Activated naive CD4-positive, alpha-beta T cell treated with Interleukin-2 at 50 U/mL for 16 hours (primary cell): ENCODE results near the gene FLRT2.

Experiments used
- DNase-seq: peaks from one replicate; pipeline ENCODE4 v3.0.0-alpha.2; 2020

Gene FLRT2

GRCh38 chr14:85529803-85530574 is at the start of gene FLRT2:
TSS of gene FLRT2 (plus strand) at chr14:85530144. CDS start at chr14:85621515, 91,371 bp downstream.
- DNase-seq: no peak

GRCh38 chr14:85481471-85481870 is 48.5 kb upstream of the FLRT2 start:
- no peak for DNase-seq

- DNase-seq: no peak
These were observed 47.4 kb upstream of the FLRT2 start for GRCh38 chr14:85482552-85482951.

- DNase-seq: no peak
These were observed 46.9 kb upstream of the FLRT2 start for GRCh38 chr14:85483037-85483436.

GRCh38 chr14:85483652-85484051 is 46.3 kb upstream of the FLRT2 start:
- DNase-seq: no peak

- no peak for DNase-seq
These were observed 42.7 kb upstream of the FLRT2 start for GRCh38 chr14:85487215-85487614.

- no peak for DNase-seq
These were observed 28.2 kb upstream of the FLRT2 start for GRCh38 chr14:85501751-85502150.

- DNase-seq: no peak
These were observed 21.1 kb upstream of the FLRT2 start for GRCh38 chr14:85508863-85509262.

- DNase-seq: no peak
These were observed 17.5 kb upstream of the FLRT2 start for GRCh38 chr14:85512451-85512850.

GRCh38 chr14:85514487-85514886 is 15.5 kb upstream of the FLRT2 start:
- DNase-seq: no peak

GRCh38 chr14:85516239-85517113 is 13.5 kb upstream of the FLRT2 start:
- DNase-seq: no peak

GRCh38 chr14:85517114-85517688 is 12.7 kb upstream of the FLRT2 start:
- DNase-seq: no peak

- DNase-seq: no peak
These were observed 10.2 kb upstream of the FLRT2 start for GRCh38 chr14:85519661-85520305.

GRCh38 chr14:85520581-85520980 is 9.4 kb upstream of the FLRT2 start:
- DNase-seq: no peak

GRCh38 chr14:85523624-85524023 is 6.3 kb upstream of the FLRT2 start:
- DNase-seq: no peak

GRCh38 chr14:85527006-85527405 is 2.9 kb upstream of the FLRT2 start:
- no peak for DNase-seq

- no peak for DNase-seq
These were observed 2.4 kb upstream of the FLRT2 start for GRCh38 chr14:85527445-85528035.

GRCh38 chr14:85528080-85528896 is 1.7 kb upstream of the FLRT2 start:
- DNase-seq: no peak

- DNase-seq: no peak
These were observed 880 bp upstream of the FLRT2 start for GRCh38 chr14:85528897-85529631.

- DNase-seq: no peak
These were observed 682 bp downstream of the FLRT2 start for GRCh38 chr14:85530626-85531025.

- no peak for DNase-seq
These were observed 1.2 kb downstream of the FLRT2 start for GRCh38 chr14:85531141-85531586.
